ENCODE data around the gene ASAP2. TPM values are rescaled to one million over a fixed set of nuclear protein-coding genes. Genes with fewer than 3 reads are reported as not detected.
A peak's percentile ranks its signal among the peaks of the same experiment; 100 is the strongest.

ASAP2 gene
- total RNA-seq, 3 donors from 2014 or later, result 50.4 to 84.1 (median 50.5) TPM

DNA sequence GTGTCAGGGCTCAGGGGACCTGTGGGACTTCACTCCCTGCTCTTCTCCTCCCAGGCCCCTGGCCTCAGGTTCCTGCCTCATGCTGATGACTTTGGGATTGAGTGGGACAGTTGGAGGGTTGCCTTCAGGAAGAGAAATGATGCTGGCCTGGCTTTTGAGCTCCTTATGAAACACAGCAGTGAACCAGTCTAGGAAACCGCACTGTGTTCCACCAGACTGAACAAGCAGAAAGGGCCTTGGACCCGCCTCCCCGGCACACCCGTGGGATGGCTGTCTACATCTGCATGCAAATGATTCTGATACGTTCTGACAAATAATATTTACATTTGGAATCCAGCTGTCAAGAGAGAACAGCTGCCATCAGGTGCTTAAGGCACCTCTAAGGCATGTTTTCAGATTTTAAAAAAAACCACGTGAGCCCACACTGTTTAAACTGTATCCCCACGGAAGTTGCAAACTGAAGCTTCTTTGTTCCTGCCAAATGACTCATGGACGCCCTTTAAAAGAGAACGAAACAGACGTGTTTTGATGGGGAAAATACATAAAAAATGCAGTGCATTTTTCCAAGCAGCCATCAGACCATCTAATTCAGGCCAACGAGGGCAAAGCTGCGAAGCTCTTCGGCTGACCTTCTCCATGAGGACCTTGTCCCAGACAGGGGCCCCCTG lies 27.6 kb upstream of the ASAP2 start:
- no peaks in the 10 kb centered on the region for H3K36me3 ChIP-seq (ENCODE audit: low read depth)
- no peak overlapping the region for H3K4me3 ChIP-seq
- intact Hi-C loops (cut with DNase I, micrococcal nuclease), result no loop called here
- ATAC-seq (peak; percentile 83), DNase-seq (peak; percentile 79 to 86 (median 81))
- no peaks in the 10 kb centered on the region for H3K9me3 ChIP-seq
- TF ChIP-seq, protein P1, sequence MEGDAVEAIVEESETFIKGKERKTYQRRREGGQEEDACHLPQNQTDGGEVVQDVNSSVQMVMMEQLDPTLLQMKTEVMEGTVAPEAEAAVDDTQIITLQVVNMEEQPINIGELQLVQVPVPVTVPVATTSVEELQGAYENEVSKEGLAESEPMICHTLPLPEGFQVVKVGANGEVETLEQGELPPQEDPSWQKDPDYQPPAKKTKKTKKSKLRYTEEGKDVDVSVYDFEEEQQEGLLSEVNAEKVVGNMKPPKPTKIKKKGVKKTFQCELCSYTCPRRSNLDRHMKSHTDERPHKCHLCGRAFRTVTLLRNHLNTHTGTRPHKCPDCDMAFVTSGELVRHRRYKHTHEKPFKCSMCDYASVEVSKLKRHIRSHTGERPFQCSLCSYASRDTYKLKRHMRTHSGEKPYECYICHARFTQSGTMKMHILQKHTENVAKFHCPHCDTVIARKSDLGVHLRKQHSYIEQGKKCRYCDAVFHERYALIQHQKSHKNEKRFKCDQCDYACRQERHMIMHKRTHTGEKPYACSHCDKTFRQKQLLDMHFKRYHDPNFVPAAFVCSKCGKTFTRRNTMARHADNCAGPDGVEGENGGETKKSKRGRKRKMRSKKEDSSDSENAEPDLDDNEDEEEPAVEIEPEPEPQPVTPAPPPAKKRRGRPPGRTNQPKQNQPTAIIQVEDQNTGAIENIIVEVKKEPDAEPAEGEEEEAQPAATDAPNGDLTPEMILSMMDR (IDR thresholded peaks at IDR 0.05), result no peak
- peaks cover 27% of the 10 kb centered on the region for H3K4me1 ChIP-seq (ENCODE audit: low read depth)

DNA sequence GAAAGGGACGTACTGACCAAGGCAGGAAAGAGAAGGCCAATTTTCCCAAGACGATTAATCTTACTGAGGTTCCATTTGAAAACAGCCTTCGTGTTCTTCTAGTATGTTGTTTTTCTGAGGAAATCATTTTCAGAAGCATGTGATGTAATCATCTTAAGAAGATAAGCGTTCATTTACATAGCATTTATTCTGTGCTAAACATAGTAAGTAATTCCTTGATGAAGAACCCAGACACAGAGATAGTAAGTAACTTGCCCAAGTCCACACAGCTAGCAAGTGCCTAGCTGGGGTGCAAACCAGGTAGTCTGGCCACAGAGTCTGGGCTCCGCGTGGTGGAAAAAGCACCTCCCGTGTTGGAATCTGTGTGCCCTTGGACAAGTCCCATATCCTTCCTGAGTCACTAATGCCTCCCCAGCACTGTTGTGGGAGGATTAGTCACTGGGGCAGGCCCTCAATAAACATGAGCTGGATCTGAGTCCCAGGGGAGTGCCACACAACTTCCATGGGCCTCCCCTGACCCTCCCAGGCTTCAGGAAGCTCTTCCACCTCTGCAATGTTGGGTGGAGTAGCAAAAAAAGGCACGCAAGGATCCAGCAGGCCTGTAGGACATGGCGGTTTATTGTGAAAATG lies 26.9 kb upstream of the ASAP2 start:
- TF ChIP-seq, protein P1 (IDR thresholded peaks at IDR 0.05), result no peak
- no peak overlapping the region for H3K4me3 ChIP-seq
- no peaks in the 10 kb centered on the region for H3K9me3 ChIP-seq
- ATAC-seq, result peak; percentile 88
- H3K4me1 ChIP-seq (ENCODE audit: low read depth), result peaks cover 27% of the 10 kb centered on the region
- intact Hi-C loops (cut with DNase I, micrococcal nuclease), result no loop called here
- peak; percentile 50 to 67 (median 56) for DNase-seq
- no peaks in the 10 kb centered on the region for H3K36me3 ChIP-seq (ENCODE audit: low read depth)

DNA sequence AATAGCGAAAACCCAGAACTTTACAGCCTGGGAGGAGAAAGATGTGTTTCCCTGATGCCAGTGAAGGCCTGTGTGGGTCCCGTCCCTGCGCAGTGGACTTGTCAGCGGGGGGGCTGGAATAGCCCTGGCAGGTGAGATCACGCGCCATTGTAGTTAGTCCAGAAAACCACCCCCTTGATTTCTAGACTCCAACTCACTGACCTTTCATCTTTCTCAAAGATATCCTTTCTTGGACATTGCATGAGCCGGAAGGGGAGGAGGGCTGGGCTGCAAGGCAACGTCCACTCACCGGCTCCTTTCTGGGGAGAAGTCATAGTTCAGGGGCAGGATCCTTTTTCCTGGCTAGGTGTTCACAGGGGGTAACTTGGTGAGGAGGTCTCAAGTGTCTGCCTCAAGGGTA lies 22.3 kb upstream of the ASAP2 start:
- TF ChIP-seq, protein P1 (IDR thresholded peaks at IDR 0.05), result no peak
- H3K4me1 ChIP-seq (ENCODE audit: low read depth), result peaks cover 10% of the 10 kb centered on the region
- H3K9me3 ChIP-seq, result no peaks in the 10 kb centered on the region
- ATAC-seq, result no peak
- H3K36me3 ChIP-seq (ENCODE audit: low read depth), result no peaks in the 10 kb centered on the region
- H3K4me3 ChIP-seq, result no peak overlapping the region
- no peak for DNase-seq
- intact Hi-C loops (cut with DNase I, micrococcal nuclease), result no loop called here

DNA sequence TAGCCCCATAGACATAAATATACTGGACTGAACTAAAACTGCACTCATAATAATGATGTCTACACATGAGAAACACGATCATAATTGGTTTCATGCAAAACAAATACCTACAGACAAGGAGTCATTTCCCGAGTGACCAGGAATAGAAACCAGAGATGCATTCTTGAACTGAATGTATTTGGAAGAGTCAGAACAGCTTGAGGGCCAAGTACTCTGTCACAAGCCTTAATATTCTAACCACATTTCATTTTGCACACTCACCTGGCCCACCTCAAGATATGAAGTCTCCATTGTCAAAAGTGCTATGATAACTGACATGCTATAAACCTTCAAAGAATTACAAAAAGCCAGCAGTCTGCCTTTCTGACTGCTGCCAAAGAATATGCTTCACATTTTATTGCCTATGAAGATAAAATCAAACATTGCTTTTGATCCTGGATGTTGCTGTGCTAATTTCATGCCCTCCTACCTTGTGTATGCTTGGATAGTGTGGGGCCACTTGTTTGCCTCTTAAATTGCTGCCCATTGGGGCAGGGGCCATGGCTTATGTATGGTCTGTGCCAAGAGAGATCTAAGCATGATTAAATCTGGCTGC lies 18.9 kb upstream of the ASAP2 start:
- Histone ChIP-seq H3K4me1 (ENCODE audit: low read depth) (peaks cover 4% of the 10 kb centered on the region), H3K4me3 (no peak overlapping the region), H3K36me3 (ENCODE audit: low read depth) (no peaks in the 10 kb centered on the region), H3K9me3 (no peaks in the 10 kb centered on the region)
- DNase-seq, result no peak
- TF ChIP-seq, protein P1 (IDR thresholded peaks at IDR 0.05), result no peak
- peak; percentile 47 for ATAC-seq
- intact Hi-C loops (cut with DNase I, micrococcal nuclease), result no loop called here

DNA sequence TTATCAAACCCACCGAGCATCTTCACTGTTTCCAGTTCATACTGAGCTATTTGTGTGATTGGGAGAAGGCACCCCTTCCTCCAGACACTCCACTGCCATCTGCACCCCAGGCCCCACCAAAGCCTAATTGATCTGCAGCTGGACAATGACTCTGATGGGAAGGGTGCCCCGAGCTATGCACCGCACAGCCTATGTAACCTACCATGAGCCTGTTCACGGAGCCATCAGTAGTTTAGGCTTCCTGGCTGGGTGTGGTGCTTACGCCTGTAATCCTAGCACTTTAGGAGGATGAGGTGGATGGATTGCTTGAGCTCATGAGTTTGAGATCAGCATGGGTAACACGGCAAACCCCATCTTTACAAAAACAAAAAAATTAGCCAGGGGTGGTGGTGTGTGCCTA lies 17.8 kb upstream of the ASAP2 start:
- Histone ChIP-seq H3K9me3 (no peaks in the 10 kb centered on the region), H3K4me1 (ENCODE audit: low read depth) (peaks cover 4% of the 10 kb centered on the region), H3K36me3 (ENCODE audit: low read depth) (no peaks in the 10 kb centered on the region), H3K4me3 (no peak overlapping the region)
- ATAC-seq (no peak), DNase-seq (no peak)
- intact Hi-C loops (cut with DNase I, micrococcal nuclease), result no loop called here
- TF ChIP-seq, protein P1 (IDR thresholded peaks at IDR 0.05), result no peak

Measured in mucosa of descending colon (tissue), 3 donors.